HAP-1 (cell line): ENCODE data around the gene DEPDC1.

Experiments used
- DNase-seq, 2 experiments: peaks; one replicate each; pipeline ENCODE4 v3.0.0-alpha.2; 2016 to 2020; ENCODE audit warnings: low spot score in 2 of 2
- H3K27me3 ChIP-seq: fragments of 250-450 bp; sonication (Bioruptor Pico); 2 replicates; pipeline ENCODE4 v1.5.1; 2020; ENCODE audit warnings: low read depth, mild to moderate bottlenecking, moderate library complexity
- H3K36me3 ChIP-seq: fragments of 250-450 bp; sonication (Bioruptor Pico); replicated peaks from 2 replicates; pipeline ENCODE4 v1.5.1; 2020; ENCODE audit warnings: mild to moderate bottlenecking
- H3K4me1 ChIP-seq: fragments of 250-450 bp; sonication (Bioruptor Pico); 2 replicates; pipeline ENCODE4 v1.5.1; 2020; ENCODE audit warnings: mild to moderate bottlenecking
- H3K4me3 ChIP-seq: fragments of 250-450 bp; sonication (Bioruptor Pico); 2 replicates; pipeline ENCODE4 v1.5.1; 2020; ENCODE audit warnings: mild to moderate bottlenecking, moderate library complexity
- H3K9me3 ChIP-seq: fragments of 250-450 bp; sonication (Bioruptor Pico); 2 replicates; pipeline ENCODE4 v1.5.1; 2020; ENCODE audit warnings: mild to moderate bottlenecking, moderate library complexity
- in situ Hi-C: fragments of 300-500 bp; cut with MboI; formaldehyde crosslinking; loops from 3 replicates; pipeline ENCODE4 v1.14.3; 2020; ENCODE audit warnings: low sequenced_read_pairs, inconsistent platforms, mixed read lengths

Gene DEPDC1

DNA sequence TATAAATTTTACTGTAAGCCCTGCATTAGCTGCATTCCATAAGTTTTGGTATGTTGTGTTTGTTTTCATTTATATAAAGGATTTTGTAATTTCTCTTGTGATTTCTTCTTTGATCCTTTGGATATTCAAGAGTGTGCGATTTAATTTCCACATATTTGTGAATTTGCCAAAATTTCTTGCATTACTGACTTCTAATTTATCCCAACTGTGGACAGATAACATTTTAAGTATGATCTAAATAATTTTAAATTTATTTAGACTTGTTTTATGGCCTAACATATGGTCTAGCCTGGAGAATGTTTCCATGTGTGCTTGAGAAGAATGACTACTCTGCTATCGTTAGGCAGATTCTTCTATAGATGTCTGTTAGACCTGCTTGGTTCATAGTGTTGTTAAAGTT is 70.3 kb downstream of the DEPDC1 start:
- H3K4me1 ChIP-seq = no peaks in the 10 kb centered on the region
- no peak overlapping the region for H3K4me3 ChIP-seq
- H3K27me3 ChIP-seq = no peaks in the 10 kb centered on the region
- H3K36me3 ChIP-seq = no peaks in the 10 kb centered on the region
- no peaks in the 10 kb centered on the region for H3K9me3 ChIP-seq
- no peak for DNase-seq
- in situ Hi-C loops = no loop called here
